Esophagus mucosa (tissue), 1 donor: Measurements from ENCODE around the gene ATXN7L1. TPM values are rescaled to one million over a fixed set of nuclear protein-coding genes. Genes with fewer than 3 reads are reported as not detected.

Experiments used
- ATAC-seq: fragments of 200-7000 bp; cut with Tn5 transposase; one replicate; pipeline ENCODE4 v1.9.1; 2020
- total RNA-seq: library from RNA; stranded (reverse); gene quantifications from one replicate; pipeline ENCODE4 v1.2.4, GENCODE V29; 2023
- donor health status: DM: yes; HTN: yes; CAD: no.

The ATXN7L1 gene, protein sequence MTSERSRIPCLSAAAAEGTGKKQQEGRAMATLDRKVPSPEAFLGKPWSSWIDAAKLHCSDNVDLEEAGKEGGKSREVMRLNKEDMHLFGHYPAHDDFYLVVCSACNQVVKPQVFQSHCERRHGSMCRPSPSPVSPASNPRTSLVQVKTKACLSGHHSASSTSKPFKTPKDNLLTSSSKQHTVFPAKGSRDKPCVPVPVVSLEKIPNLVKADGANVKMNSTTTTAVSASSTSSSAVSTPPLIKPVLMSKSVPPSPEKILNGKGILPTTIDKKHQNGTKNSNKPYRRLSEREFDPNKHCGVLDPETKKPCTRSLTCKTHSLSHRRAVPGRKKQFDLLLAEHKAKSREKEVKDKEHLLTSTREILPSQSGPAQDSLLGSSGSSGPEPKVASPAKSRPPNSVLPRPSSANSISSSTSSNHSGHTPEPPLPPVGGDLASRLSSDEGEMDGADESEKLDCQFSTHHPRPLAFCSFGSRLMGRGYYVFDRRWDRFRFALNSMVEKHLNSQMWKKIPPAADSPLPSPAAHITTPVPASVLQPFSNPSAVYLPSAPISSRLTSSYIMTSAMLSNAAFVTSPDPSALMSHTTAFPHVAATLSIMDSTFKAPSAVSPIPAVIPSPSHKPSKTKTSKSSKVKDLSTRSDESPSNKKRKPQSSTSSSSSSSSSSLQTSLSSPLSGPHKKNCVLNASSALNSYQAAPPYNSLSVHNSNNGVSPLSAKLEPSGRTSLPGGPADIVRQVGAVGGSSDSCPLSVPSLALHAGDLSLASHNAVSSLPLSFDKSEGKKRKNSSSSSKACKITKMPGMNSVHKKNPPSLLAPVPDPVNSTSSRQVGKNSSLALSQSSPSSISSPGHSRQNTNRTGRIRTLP
- total RNA-seq = 9.2 TPM

DNA sequence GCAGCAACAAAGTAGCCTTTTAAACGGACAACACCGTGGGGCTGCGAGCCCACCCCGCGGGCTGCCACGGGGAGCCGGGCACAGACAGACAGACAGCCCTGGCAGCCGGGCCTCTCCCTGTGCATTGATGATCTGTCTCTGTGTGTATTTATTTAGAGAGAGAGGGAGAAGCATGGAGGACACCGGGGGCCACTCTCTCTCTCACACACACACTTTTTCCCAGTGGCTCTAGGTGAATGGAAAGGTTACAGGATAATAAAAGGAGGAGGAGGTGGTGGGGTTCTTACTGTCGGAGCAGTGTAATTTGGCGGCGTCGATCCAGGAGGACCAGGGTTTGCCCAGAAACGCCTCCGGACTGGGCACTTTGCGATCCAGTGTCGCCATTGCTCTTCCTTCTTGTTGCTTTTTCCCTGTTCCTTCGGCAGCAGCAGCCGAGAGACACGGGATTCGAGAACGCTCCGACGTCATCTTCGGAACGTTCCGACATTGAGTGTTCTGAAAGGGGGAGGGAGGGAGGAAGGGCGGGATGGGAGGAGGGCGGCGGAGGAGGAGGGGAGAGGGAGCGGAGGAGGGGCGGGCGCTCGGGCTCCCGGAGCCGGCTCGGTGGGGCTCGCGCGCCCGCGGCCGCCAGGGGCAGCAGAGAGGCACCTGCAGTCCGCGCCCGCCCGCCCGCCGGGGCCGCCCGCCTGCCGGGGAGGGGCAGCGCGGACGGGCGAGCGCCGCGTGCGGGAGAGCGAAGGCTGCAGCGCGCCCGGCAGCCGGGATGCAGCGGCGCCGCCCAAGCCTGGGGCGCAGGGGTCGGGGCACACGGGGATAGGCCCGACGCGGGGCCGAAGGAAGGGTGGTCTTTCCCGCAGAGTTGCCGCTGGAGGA is at the start of gene ATXN7L1:
Gene ATXN7L1 (minus strand): TSS at position 509 of the 873 bp plus-strand sequence. CDS start 41 bp downstream, at position 468.
- peak; percentile 99 for ATAC-seq

GRCh38 chr7:105926131-105926530 is 49.7 kb upstream of the ATXN7L1 start:
- ATAC-seq = no peak

- ATAC-seq = no peak
Observed at GRCh38 chr7:105924945-105925344, 48.5 kb upstream of the ATXN7L1 start.

- ATAC-seq = no peak
Observed at GRCh38 chr7:105920766-105921165, 44.4 kb upstream of the ATXN7L1 start.

DNA sequence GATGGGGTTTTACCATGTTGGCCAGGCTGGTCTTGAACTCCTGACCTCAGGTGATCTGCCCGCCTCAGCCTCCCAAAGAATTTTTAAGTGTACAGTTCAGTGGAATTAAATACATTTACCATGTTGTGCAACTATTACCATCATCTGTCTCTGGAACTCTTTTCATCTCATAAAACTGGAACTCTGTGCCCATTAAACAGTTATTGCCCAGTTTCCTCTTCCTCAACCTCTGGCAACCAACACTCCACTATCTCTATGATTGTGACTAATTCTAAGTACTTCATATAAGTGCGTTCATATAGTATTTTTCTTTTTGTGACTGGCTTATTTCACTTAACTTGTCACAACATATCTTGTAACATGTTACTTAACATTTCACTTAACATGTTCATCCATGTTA is 41.3 kb upstream of the ATXN7L1 start:
- no peak for ATAC-seq

DNA sequence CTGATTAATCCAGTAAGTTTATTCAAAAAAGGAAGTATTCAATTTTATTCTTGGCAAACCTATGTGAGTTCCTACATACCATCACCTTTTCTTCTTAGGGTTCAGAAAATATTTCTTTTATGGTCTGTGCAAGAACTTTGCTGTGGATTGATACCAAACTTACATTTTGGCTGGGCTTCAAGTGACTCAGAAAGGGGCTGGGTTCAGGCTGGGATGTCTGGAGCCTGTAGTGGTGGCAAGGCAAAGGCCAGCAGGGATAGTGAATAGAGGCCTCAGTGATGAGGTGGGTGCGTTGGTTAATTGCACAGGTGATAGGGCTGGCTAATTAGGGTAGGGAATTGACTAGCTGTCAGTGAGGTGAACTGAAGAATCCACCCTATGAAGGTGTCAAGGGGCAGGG is 40.2 kb upstream of the ATXN7L1 start:
- no peak for ATAC-seq

DNA sequence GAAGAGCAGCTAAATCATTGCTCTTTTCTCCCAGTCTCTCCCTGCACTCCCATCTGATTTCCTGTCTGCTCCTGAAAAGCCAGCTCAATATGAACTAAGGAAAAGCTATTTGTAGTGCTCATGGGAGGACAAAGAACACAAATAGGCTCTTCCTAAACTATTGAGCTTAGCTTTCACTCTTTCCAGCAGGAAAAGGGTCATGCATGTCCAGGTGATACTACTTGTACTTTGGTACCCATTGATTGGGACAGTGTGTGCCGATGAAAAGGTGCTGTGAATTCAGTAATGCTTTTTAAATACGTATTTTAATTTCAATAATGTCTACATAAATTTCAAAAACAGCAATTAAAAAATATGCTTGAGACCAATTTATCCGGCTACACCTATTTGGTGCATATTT is 37.5 kb upstream of the ATXN7L1 start:
- no peak for ATAC-seq

DNA sequence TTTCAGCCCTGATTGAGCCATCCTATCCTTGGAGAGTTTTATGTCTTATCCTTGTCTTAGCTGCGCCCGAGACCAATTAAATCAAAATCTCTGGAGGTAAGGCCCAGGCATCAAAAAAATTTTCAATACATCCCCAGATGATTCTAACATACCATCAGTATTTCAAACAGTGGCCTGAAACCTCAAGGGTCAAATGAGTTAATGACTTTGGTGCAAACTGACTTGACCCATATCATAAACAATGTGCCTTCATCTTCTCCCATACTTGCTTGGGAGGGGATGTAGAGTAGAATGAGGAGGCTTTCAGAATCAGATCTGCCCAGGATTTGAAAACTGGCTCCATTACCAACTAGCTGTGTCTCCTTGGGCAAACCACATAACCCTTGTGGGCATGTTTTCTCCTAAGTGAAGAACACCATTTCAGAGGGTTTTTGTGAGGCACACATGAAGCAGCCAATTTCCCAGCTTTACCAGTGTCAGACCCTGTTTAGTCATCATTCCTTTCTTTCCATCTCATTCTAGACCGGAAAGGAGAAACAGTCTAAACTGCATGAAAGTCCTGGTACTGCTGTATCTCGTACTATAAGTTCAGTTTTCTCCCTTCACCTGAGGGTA is 35.7 kb upstream of the ATXN7L1 start:
- ATAC-seq = no peak

- ATAC-seq = no peak
Observed at GRCh38 chr7:105910172-105910571, 33.8 kb upstream of the ATXN7L1 start.

DNA sequence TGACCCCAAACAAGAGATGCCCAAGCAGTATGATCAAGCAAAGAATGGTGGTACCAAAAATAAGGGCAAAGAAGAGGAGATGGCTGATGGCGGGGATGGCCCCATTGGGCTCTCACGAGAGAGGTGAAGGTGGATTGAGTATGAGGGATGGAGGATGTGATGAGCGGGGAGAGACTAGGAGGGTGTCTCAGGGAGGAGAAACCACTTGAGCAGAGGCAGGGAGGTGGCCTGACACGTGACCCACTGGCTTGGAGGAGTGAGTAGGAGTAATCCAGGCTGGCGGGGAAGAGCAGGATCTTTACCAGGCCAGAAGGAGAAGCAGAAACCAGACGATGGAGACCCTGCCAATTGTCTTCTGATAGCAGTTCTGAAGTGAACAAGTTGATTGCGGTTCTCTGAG is 33.3 kb upstream of the ATXN7L1 start:
- ATAC-seq = no peak

- no peak for ATAC-seq
Observed at GRCh38 chr7:105907129-105907846, 30.9 kb upstream of the ATXN7L1 start.

DNA sequence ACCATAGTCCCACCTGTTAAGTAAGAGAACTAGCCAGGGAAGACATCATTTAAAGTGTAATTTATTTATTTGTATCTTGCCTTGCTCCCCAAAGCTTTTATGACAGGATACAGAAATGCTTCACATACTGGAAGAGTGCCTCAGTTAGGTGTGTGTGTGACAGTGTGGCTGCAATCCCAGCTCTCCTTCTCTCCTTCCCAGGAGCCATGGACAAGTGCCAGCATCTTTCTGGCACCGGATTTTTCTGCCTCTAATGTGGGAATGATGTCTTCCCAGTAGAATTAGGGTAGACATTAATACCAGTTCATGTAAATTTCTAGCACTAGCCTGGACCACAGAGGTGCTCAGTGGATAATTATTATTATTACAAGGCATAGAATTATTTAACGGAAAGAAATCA is 30.3 kb upstream of the ATXN7L1 start:
- ATAC-seq = no peak

DNA sequence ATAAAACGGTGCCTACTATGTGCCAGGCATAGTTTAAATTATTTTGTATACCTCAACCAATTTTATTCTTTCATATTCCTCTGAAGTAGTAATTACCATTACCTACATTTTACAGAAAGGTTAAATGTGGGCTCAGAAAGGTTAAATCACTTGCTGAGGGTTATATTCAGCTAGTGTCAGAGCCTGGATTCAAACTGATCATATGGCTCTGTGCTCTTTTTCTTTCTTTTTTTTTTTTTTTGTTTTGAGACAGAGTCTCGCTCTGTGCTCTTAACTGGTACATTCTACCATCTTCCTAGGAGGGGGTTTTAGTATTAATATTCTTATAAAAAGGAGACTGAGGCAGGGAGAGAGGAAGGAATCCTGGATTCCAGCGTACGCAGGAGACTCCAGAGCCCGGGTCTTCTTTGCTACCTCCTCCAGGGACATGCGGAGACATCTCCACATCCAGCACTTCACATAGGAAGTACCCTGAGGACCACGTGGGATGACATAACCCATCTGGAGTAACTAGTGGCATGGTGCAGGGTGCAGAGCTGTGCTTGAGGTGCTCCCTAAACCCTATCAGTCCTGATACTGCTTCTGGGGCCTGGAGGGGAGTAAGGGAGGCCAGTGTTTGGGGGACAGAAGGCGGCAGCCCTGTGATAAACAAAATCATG is 29.6 kb upstream of the ATXN7L1 start:
- no peak for ATAC-seq

DNA sequence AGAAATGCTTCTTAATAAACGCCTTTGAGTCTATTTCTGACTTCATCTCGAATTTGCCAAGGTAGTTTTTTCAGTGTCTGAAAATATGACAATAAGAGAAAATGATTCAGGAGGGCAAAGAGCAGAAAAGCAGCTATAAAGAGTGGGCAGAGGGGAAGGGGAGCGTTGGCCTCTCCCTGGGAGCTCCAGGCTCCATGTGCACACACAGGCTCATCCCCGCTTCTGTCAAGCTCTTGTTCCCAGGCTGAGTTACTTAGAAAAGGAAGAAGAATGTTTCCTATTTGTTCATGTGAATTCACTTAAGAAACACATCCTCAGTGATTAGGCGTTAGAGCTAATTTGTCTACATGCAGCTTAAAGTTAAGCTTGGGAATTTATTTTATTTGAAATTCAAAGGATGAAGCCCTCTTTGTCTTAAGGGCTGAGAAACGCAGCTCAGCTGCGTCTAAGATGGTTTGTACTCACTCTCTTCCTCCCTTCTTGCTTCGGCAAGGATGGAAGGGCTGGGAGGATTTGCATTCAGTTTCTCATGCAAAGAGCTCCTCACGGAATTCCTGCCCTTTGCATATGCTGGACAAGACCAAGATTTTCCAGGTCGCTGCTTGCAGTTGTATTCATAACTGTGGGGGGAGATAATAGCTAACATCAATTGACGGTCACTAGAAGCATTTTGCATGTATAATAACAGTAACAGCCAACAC is 29.0 kb upstream of the ATXN7L1 start:
- ATAC-seq = no peak

- ATAC-seq = no peak
Observed at GRCh38 chr7:105904064-105904463, 27.7 kb upstream of the ATXN7L1 start.

DNA sequence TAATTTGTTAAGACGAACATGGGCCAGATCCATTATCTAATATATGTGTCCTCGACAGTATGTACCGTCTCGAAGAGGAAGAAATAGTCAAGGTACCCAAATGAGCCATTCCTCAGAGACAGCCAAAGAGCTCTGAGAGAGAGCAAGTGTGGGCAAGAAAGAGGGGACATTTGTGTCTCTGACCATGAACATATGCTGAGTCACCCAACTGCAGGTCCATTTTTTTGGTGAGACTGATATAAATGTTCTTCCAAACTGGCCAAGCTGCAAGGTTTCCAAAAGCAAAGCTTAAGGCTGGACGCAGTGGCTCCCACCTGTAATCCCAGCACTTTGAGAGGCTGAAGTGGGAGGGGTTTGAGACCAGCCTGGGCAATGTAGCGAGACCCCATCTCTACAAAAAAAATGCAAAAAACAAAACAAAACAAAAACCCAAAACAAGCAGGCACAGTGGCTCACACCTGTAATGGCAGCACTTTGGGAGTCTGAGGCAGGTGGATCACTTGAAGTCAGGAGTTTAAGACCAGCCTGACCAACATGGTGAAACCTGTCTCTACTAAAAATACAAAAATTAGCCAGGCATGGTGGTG is 26.0 kb upstream of the ATXN7L1 start:
- no peak for ATAC-seq

- ATAC-seq = no peak
Observed at GRCh38 chr7:105897999-105898398, 21.6 kb upstream of the ATXN7L1 start.

DNA sequence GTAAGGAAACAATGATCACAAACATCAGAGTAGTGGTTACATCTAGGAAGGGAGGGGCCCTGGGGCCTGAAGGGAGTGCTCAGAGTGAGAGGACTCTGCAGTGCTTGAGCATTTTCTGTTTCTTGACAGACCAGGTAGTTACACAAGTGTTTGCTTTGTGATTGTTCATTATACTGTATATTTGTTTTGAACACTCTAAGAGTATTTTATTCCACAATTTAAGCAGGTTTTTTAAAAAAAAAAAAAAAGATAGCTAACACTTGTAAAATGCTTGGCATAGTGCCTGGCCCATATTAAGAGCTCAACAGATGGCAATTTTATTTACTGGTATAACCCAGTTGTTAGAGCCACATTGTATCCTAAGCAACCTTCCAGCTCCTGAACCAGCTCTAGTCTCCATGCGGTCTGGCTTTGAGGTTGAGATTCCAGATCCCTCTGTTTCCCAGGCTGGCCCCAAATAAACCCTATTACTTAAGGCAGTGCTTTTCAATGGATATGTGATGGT is 20.1 kb upstream of the ATXN7L1 start:
- ATAC-seq = no peak

DNA sequence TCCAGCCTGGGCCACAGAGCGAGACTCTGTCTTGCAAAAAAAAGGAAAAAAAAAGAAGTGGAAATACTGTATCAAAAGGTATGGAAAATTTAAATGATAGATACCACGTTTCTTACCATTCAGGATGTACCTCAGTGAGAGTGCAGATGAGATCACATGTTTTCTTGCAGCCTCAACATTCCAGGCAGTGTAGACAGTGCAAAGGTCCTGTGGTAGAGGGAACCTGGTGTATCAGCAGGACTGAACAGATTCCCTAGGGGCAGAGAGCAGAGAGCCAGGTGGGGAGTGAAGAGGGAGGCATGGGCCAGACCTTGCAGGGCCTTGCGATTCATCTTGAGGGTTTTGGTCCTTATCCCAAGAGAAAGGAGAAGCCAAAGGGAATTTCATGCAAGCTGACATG is 17.7 kb upstream of the ATXN7L1 start:
- ATAC-seq = no peak

- ATAC-seq = no peak
Observed at GRCh38 chr7:105892387-105892786, 16.0 kb upstream of the ATXN7L1 start.
